VCaP (cell line): ENCODE measurements around the gene IRF2.
A peak's percentile ranks its signal among the peaks of the same experiment; 100 is the strongest.

Experiments
- H3K27ac ChIP-seq: fragments of 450-650 bp; 2 replicates; pipeline ENCODE4 v1.5.1; 2017
- TF ChIP-seq, protein P1 (sequence below): fragments of 450-650 bp; conservative IDR thresholded peaks from 2 replicates; pipeline ENCODE4 v1.5.1; 2017; ENCODE audit warnings: mild to moderate bottlenecking, moderate library complexity

IRF2 gene

DNA sequence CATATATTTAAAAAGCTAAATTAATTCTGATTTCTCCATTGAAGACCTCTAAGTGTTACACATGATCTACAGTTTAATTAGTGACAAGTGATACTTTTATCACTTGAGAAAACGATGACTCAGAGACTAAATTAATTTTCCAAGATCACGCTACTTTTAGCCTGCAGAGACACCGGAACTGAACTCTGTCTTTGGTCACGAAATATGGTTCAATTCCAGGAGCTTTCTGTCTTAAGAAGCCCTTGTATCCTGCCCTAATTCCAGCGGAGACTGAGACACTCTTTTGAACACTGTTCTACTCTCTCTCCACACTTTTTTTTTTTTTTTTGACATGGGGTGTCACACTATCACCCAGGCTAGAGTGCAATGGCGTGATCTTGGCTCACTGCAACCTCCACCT, 63.6 kb downstream of the IRF2 start:
- H3K27ac ChIP-seq = no peak overlapping the region
- TF ChIP-seq, protein P1, sequence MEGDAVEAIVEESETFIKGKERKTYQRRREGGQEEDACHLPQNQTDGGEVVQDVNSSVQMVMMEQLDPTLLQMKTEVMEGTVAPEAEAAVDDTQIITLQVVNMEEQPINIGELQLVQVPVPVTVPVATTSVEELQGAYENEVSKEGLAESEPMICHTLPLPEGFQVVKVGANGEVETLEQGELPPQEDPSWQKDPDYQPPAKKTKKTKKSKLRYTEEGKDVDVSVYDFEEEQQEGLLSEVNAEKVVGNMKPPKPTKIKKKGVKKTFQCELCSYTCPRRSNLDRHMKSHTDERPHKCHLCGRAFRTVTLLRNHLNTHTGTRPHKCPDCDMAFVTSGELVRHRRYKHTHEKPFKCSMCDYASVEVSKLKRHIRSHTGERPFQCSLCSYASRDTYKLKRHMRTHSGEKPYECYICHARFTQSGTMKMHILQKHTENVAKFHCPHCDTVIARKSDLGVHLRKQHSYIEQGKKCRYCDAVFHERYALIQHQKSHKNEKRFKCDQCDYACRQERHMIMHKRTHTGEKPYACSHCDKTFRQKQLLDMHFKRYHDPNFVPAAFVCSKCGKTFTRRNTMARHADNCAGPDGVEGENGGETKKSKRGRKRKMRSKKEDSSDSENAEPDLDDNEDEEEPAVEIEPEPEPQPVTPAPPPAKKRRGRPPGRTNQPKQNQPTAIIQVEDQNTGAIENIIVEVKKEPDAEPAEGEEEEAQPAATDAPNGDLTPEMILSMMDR = no peak

DNA sequence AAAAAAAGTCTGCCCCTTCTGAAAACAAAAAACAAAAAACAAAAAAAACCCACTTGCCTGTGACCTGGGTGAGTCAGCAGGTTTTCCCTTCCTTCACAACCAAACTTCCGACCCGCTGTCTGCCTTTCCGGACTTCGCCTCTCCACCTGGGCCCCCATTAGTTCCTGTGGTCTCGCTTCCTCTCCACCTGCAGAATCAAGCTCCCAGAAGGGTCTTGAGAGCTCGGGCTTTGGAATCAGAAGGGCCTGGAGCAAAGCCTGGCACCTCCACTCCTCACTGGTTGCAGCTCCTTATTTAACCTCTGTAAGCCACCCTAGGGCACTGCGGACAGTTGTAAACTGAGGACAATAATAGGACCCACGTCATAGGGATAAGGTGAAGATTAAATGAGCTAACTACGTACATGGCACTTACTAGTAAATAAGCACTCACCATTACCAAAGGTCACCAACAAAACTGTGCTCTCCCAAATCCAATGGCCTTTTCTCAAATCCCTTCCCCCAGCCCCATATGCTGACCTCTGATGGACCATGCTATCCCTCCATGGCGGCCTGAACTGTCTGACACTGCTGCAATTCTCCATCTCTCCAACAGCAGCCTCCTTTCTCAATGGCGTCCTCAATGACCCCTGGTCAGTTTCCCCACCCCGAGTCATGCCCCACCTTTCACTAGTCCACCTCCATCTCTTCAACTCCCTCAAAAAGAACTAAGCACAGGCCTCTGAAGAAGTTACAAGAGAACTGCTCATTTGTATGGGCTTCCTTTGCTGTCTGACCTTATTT, 64.2 kb downstream of the IRF2 start:
- TF ChIP-seq, protein P1 = no peak
- no peak overlapping the region for H3K27ac ChIP-seq

DNA sequence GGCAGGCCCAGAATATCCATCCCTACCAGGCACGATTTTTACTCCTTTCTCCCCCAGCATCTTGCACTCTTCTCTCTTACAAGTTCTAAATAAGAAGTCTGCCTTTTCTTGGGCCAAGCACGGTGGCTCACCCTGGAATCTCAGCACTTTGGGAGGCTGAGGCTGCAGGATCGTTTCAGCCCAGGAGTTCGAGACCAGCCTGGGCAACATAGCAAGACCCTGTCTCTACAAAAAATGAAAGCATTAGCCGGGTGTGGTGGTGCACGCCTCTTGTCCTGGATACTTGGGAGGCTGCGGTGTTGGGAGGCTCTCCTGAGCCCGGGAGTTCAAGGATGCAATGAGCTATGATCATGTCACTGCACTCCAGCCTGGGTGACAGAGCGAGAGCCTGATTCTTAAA, 64.8 kb downstream of the IRF2 start:
- TF ChIP-seq, protein P1 = no peak
- no peak overlapping the region for H3K27ac ChIP-seq

DNA sequence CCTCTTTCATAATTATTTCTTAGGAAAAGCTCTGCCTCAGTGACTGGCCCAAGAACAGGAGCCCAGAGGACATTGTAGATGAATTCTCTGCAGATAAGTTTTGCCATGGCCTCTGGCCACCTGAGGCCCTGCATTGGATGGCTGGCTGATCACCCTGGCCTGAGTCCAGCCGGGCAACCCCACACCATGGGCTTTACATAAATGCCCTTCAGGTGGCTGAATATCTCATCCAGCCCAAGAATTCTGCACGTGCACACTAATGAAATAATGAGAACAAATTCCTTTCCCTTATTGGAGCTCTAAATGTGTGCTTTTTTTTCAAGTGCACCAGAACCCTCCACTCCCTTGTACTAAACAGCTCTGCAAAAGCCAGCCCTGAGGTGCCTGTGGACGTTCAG, 65.7 kb downstream of the IRF2 start:
- no peak overlapping the region for H3K27ac ChIP-seq
- TF ChIP-seq, protein P1 = no peak

DNA sequence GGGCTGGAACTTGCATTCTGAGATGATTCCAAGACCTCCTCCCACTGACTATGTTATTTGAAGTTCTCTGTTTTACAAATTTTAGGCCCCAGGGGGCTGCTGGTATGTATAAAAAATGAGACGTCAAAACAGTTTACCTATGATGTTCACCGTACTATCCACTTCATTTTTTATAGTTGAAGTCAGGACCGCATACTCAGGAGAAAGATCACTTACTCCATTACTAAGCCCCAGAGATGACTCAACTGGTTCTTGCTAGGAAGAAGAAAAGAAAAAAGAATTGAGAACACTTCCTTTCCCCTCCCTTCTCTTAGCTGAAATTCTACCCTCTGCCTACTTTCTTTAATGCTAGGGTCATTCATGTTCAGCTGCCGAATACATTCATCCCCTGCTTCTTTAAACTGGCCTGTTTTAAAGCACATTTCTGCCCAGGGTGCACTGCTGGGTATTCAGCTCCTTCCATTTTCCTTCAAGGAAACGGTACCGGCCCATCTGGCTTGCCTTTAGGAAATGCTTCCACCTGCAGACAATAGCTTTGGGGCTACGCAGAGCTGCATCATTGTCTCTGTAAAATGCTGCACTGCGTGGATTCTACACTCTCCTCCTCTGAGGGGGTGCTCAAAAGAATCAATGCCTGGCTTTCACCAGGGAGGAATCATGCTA, 66.2 kb downstream of the IRF2 start:
- TF ChIP-seq, protein P1 = no peak
- H3K27ac ChIP-seq = no peak overlapping the region

DNA sequence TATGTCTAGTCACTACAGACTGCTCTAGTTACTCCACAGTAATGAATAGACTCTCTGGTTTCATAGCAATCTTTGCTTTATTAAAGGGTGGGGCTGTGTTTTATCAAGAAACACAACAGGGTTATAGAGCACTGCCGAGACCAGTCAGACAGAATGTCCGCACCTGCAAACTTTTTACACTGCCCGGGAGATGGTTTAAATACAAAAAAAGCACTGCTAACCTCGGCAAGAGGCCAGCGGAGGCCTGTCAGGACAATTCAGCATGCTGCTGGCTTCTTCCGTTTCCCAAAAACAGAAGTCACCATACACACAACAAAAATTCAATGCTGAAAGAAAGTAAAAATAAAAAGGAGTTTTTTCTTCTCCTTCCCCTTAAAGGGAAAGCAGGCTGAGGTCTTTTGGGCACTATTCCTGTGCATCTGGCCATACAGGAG, 67.4 kb downstream of the IRF2 start:
- TF ChIP-seq, protein P1 = no peak
- H3K27ac ChIP-seq = peak overlapping the region; percentile 25; the same call in 1 of the 2 replicates

DNA sequence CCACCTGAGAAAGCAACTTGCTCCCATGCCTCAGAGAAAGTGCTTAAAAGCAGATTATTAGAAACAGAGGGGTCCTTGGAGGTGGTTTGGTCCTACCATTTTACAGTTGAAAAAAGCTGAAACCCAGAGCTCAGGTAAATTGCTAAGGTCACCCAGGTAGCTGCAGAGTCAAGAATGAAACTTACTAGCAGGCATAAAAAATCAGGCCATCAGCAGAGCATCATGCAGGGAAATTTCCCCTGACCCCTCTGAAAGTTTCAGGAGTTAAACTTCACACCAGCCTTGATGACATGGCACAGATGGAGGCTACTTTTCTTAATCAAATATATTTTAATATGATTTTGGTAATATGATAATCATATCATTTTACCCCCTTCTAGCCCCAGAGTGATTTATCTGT, 70.3 kb downstream of the IRF2 start:
- TF ChIP-seq, protein P1 = no peak
- no peak overlapping the region for H3K27ac ChIP-seq
